ENCODE data around the gene METRN. TPM values are rescaled to one million over a fixed set of nuclear protein-coding genes. Genes with fewer than 3 reads are reported as not detected.

Gene METRN
- total and polyA plus RNA-seq, 2 donors (not counting 1 experiment from before 2014, with no cell fraction given): 6.9 to 10.4 TPM

DNA sequence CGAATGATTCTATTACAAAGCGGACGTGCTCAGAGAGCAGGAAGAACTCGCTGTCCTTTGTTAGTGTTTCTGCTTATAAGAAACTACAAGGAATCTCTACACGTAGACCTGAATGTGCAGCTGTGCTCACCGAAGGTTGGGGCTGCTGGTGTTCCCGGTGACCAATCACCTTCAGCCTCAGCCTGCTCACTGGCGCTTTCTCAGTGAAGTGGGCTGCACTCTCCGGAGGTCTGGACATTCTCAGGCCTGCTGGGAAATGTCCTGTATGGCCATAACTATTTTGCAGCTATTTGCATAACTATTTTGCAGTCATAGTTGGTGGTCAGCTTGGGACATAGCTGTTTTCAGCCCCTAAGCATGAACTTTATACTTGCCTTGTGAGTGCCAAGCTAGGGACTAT is 35.6 kb downstream of the METRN start:
- POLR2A ChIA-PET: no interaction called here
- H3K27ac Mint-ChIP-seq: no peak overlapping the region

DNA sequence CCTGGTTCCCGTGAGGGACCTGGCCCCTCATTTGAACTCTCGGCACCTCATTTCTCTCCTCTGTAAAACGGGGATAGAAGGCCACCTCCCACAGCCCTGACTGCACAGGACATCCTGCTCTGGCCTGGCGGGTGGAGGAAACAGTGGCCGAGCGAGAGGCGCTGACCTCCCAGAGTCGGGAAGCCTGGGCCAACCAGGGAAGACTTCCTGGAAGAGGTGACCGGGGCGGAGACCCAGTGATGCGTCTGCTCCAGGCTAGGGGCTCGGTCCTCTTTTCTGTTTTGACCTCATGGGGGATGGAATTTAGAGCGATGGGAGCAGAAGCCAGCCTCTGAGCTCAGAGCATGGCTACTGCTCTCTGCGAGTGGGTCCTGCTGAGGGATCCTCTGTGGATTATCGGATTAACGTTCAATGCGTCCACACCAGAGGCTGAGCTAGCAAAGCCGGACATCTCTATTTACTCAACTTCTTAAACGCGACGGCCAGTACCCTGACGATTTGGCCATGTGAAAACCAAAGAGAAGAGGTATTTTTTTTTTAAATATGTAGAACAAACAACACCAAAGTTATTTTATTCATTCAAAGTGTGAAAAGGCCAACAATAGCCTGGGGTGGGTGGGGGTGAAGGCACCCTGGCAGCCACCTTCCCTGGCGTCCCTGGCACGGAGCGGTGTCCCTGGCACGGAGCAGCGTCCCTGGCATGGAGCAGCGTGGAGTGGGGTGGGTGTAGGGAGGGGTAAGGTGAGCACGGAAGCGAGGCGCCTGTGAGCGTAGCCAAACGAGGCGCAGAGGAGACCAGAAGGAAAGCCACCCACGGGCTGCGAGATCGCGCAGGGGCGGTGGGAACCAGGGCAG is 36.5 kb downstream of the METRN start:
- no peak for DNase-seq
- peaks cover 4 to 6% of the 10 kb centered on the region in 2 donors for H3K4me1 ChIP-seq (ENCODE audit: control insufficient read depth in 2 of 2, insufficient read depth in 2 of 2, low read length in 2 of 2)
- no peak for ATAC-seq (ENCODE audit: low read depth)
- Mint-ChIP-seq H3K27ac (no peak overlapping the region), H3K4me3 (no peak overlapping the region), H3K9me3 (ENCODE audit: insufficient read depth) (peaks cover 1% of the 10 kb centered on the region), H3K4me1 (peaks cover 1% of the 10 kb centered on the region), H3K27me3 (peaks cover 2% of the 10 kb centered on the region)
- H3K79me2 ChIP-seq (ENCODE audit: control insufficient read depth, insufficient read depth, low read length): no peaks in the 10 kb centered on the region
- no peak overlapping the region for H3K27ac ChIP-seq (ENCODE audit: low read length in 2 of 2)
- no peak for TF ChIP-seq EZH2 (IDR thresholded peaks at IDR 0.05; ENCODE audit: borderline replicate concordance, insufficient read depth, low read depth, low read length, poor library complexity, severe bottlenecking)
- TF ChIP-seq, protein P1, sequence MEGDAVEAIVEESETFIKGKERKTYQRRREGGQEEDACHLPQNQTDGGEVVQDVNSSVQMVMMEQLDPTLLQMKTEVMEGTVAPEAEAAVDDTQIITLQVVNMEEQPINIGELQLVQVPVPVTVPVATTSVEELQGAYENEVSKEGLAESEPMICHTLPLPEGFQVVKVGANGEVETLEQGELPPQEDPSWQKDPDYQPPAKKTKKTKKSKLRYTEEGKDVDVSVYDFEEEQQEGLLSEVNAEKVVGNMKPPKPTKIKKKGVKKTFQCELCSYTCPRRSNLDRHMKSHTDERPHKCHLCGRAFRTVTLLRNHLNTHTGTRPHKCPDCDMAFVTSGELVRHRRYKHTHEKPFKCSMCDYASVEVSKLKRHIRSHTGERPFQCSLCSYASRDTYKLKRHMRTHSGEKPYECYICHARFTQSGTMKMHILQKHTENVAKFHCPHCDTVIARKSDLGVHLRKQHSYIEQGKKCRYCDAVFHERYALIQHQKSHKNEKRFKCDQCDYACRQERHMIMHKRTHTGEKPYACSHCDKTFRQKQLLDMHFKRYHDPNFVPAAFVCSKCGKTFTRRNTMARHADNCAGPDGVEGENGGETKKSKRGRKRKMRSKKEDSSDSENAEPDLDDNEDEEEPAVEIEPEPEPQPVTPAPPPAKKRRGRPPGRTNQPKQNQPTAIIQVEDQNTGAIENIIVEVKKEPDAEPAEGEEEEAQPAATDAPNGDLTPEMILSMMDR (IDR thresholded peaks at IDR 0.05): no peak
- intact Hi-C loops (cut with micrococcal nuclease): no loop called here
- H3K9ac ChIP-seq (ENCODE audit: low read length): no peak overlapping the region
- ChIA-PET POLR2A (no interaction called here), CTCF (interaction anchor here (2.1 kb wide), 1 partner anchor 11 kb away, joined by 6 read pairs; the partner anchor contains the start of gene CIAO3)
- no peaks in the 10 kb centered on the region for H3K36me3 ChIP-seq (replicated peaks in 1 of 2; ENCODE audit: control extremely low read depth in 1 of 2, control insufficient read depth in 1 of 2, extremely low read depth in 1 of 2, insufficient read depth in 2 of 2, low read length in 1 of 2)
- H3K4me2 ChIP-seq (replicated peaks; ENCODE audit: low read depth, low read length, poor library complexity, severe bottlenecking): no peak overlapping the region
- H2AFZ ChIP-seq (ENCODE audit: insufficient read depth, low read depth, low read length, poor library complexity, severe bottlenecking): no peak overlapping the region
- 91% methylated on average over 27 of the region's 39 CpGs for WGBS (ENCODE audit: insufficient coverage)
- H3K4me3 ChIP-seq (ENCODE audit: control extremely low read depth in 1 of 5, extremely low read depth in 1 of 5, insufficient read depth in 1 of 5, low read depth in 2 of 5, low read length in 4 of 5): no peak overlapping the region
- H3K27me3 ChIP-seq (replicated peaks in 1 of 4; ENCODE audit: control extremely low read depth in 1 of 4, control insufficient read depth in 3 of 4, insufficient read depth in 4 of 4, low read length in 3 of 4): no peaks in the 10 kb centered on the region
- no peaks in the 10 kb centered on the region for H3K9me3 ChIP-seq (ENCODE audit: control extremely low read depth in 1 of 3, control insufficient read depth in 2 of 3, insufficient read depth in 1 of 3, low read length in 2 of 3)
- no peaks in the 10 kb centered on the region for H4K20me1 ChIP-seq (ENCODE audit: control insufficient read depth, insufficient read depth, low read length, poor library complexity, severe bottlenecking)

More for the DNA sequence above, 35.6 kb downstream of the METRN start:
- Histone ChIP-seq H3K4me1 (ENCODE audit: control insufficient read depth in 2 of 2, insufficient read depth in 2 of 2, low read length in 2 of 2) (peaks cover 4 to 6% of the 10 kb centered on the region in 2 donors), H3K36me3 (replicated peaks in 1 of 2; ENCODE audit: control extremely low read depth in 1 of 2, control insufficient read depth in 1 of 2, extremely low read depth in 1 of 2, insufficient read depth in 2 of 2, low read length in 1 of 2) (no peaks in the 10 kb centered on the region), H3K79me2 (ENCODE audit: control insufficient read depth, insufficient read depth, low read length) (no peaks in the 10 kb centered on the region), H2AFZ (ENCODE audit: insufficient read depth, low read depth, low read length, poor library complexity, severe bottlenecking) (no peak overlapping the region), H4K20me1 (ENCODE audit: control insufficient read depth, insufficient read depth, low read length, poor library complexity, severe bottlenecking) (no peaks in the 10 kb centered on the region), H3K27me3 (replicated peaks in 1 of 4; ENCODE audit: control extremely low read depth in 1 of 4, control insufficient read depth in 3 of 4, insufficient read depth in 4 of 4, low read length in 3 of 4) (no peaks in the 10 kb centered on the region), H3K27ac (ENCODE audit: low read length in 2 of 2) (no peak overlapping the region), H3K9me3 (ENCODE audit: control extremely low read depth in 1 of 3, control insufficient read depth in 2 of 3, insufficient read depth in 1 of 3, low read length in 2 of 3) (no peaks in the 10 kb centered on the region), H3K4me3 (ENCODE audit: control extremely low read depth in 1 of 5, extremely low read depth in 1 of 5, insufficient read depth in 1 of 5, low read depth in 2 of 5, low read length in 4 of 5) (no peak overlapping the region), H3K4me2 (replicated peaks; ENCODE audit: low read depth, low read length, poor library complexity, severe bottlenecking) (no peak overlapping the region), H3K9ac (ENCODE audit: low read length) (no peak overlapping the region)
- CTCF ChIA-PET: interaction anchor here (2.1 kb wide), 1 partner anchor 11 kb away, joined by 6 read pairs; the partner anchor contains the start of gene CIAO3
- no peak for ATAC-seq (ENCODE audit: low read depth)
- peaks cover 1% of the 10 kb centered on the region for H3K4me1 Mint-ChIP-seq
- TF ChIP-seq, protein P1 (IDR thresholded peaks at IDR 0.05): no peak
- TF ChIP-seq EZH2 (IDR thresholded peaks at IDR 0.05; ENCODE audit: borderline replicate concordance, insufficient read depth, low read depth, low read length, poor library complexity, severe bottlenecking): no peak
- 90% methylated on average over 9 of the region's 9 CpGs for WGBS (ENCODE audit: insufficient coverage)
- no peaks in the 10 kb centered on the region for H3K9me3 Mint-ChIP-seq (ENCODE audit: insufficient read depth)
- intact Hi-C loops (cut with micrococcal nuclease): no loop called here
- DNase-seq: no peak
- H3K27me3 Mint-ChIP-seq: no peaks in the 10 kb centered on the region
- H3K4me3 Mint-ChIP-seq: no peak overlapping the region
